WERI-Rb-1 (cell line): Measurements from ENCODE around the gene ZNF500.
A peak's percentile ranks its signal among the peaks of the same experiment; 100 is the strongest.

Experiments used
- DNase-seq: peaks from one replicate; pipeline ENCODE4 v3.0.0-alpha.2; 2020
- H3K27ac ChIP-seq: fragments of 250-450 bp; sonication (Bioruptor Pico); 2 replicates; pipeline ENCODE4 v1.5.1; 2020; ENCODE audit warnings: mild to moderate bottlenecking, moderate library complexity
- H3K27me3 ChIP-seq: fragments of 250-450 bp; sonication (Bioruptor Pico); 2 replicates; pipeline ENCODE4 v1.5.1; 2021; ENCODE audit warnings: mild to moderate bottlenecking, low read depth, moderate library complexity; ENCODE audit not compliant: insufficient read depth, severe bottlenecking
- H3K36me3 ChIP-seq: fragments of 250-450 bp; sonication (Bioruptor Pico); 2 replicates; pipeline ENCODE4 v1.5.1; 2020; ENCODE audit warnings: mild to moderate bottlenecking, moderate library complexity
- H3K4me3 ChIP-seq: 2 replicates; pipeline ENCODE4 v1.5.1; 2011; ENCODE audit warnings: low read depth, mild to moderate bottlenecking, control low read depth, low read length
- H3K9me3 ChIP-seq: fragments of 250-450 bp; sonication (Bioruptor Pico); 2 replicates; pipeline ENCODE4 v1.5.1; 2021; ENCODE audit warnings: mild to moderate bottlenecking, moderate library complexity; ENCODE audit not compliant: severe bottlenecking
- CTCF ChIP-seq: IDR thresholded peaks from 2 replicates; pipeline ENCODE4 v1.5.1; 2011; ENCODE audit warnings: low read depth, mild to moderate bottlenecking, control low read depth, inconsistent platforms, low read length

Gene ZNF500

GRCh38 chr16:4811242-4811641 is 44.3 kb upstream of the ZNF500 start:
- TF ChIP-seq CTCF: no peak
- H3K4me3 ChIP-seq: no peak overlapping the region
- H3K27ac ChIP-seq: no peak overlapping the region
- H3K9me3 ChIP-seq: no peaks in the 10 kb centered on the region
- H3K36me3 ChIP-seq: peaks cover 80% of the 10 kb centered on the region
- no peak for DNase-seq
- H3K27me3 ChIP-seq: no peaks in the 10 kb centered on the region

GRCh38 chr16:4806280-4806679 is 39.3 kb upstream of the ZNF500 start:
- Histone ChIP-seq H3K4me3 (no peak overlapping the region), H3K9me3 (no peaks in the 10 kb centered on the region), H3K27ac (no peak overlapping the region), H3K27me3 (no peaks in the 10 kb centered on the region), H3K36me3 (peaks cover 67% of the 10 kb centered on the region)
- no peak for TF ChIP-seq CTCF
- no peak for DNase-seq

DNA sequence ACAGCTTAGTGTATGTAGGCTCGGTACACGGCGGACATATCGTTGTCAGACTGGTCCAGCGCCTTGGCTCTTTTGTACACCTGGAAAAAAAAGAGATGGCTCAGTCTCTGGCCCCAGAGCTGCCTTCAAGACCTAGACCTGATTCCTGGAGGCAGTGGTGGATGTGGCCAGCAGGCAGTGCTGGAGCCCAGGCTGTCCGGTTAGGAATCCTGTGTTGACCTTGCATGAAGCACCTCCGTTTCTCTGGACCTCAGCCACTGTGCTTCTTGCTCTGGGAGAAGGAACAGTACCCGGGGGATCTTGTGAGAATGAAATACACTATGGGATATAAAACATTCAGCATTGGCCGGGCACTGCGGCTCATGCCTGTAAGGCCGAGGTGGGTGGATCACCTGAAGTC is 38.3 kb upstream of the ZNF500 start:
- no peaks in the 10 kb centered on the region for H3K27me3 ChIP-seq
- peak; percentile 41 for DNase-seq
- H3K9me3 ChIP-seq: no peaks in the 10 kb centered on the region
- H3K36me3 ChIP-seq: peaks cover 66% of the 10 kb centered on the region
- TF ChIP-seq CTCF: peak; percentile 22; the same call in 1 of the 2 replicates
- H3K4me3 ChIP-seq: no peak overlapping the region
- H3K27ac ChIP-seq: peak overlapping the region; percentile 95

GRCh38 chr16:4803898-4804762 is 37.2 kb upstream of the ZNF500 start:
- Histone ChIP-seq H3K36me3 (peaks cover 67% of the 10 kb centered on the region), H3K27me3 (no peaks in the 10 kb centered on the region), H3K9me3 (no peaks in the 10 kb centered on the region), H3K4me3 (no peak overlapping the region), H3K27ac (peak overlapping the region; percentile 95)
- no peak for TF ChIP-seq CTCF
- no peak for DNase-seq

DNA sequence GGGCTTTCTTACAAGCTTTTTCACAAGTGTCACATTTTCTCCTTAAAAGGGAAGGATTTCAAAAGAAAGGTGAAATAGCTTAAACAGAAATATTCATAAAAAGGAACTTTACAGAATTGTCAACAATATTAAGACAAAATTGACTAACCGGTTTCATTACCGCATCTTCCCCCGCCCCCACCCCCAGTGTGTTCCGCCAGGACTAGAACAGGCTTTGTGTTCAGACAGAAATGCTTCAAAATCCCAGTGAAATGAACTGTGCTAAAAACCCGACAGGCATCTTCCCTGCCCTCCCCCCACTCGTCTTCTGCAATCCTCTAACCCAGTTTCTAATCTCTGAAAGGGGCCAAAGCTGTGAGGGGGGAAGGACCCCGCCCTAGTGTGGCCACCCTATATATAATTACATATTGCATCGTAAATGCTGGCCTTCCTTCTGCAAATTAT is 36.5 kb upstream of the ZNF500 start:
- no peaks in the 10 kb centered on the region for H3K27me3 ChIP-seq
- H3K27ac ChIP-seq: peak overlapping the region; percentile 95
- no peaks in the 10 kb centered on the region for H3K9me3 ChIP-seq
- peak; percentile 51 for DNase-seq
- H3K36me3 ChIP-seq: peaks cover 70% of the 10 kb centered on the region
- TF ChIP-seq CTCF: no peak
- peak overlapping the region; percentile 63 for H3K4me3 ChIP-seq
